ENCODE data around the gene TMEM235.

Gene TMEM235

GRCh38 chr17:78255029-78255656 is 23.7 kb downstream of the TMEM235 start:
- DNase-seq (ENCODE audit: low spot score): no peak

- peak; percentile 26 for DNase-seq (ENCODE audit: low spot score)
Measured at GRCh38 chr17:78255953-78256706, 24.7 kb downstream of the TMEM235 start.

GRCh38 chr17:78256707-78257591 is 25.5 kb downstream of the TMEM235 start:
- DNase-seq (ENCODE audit: low spot score): peak; percentile 63

- DNase-seq (ENCODE audit: low spot score): peak; percentile 58
Measured at GRCh38 chr17:78257810-78258322, 26.4 kb downstream of the TMEM235 start.

- DNase-seq (ENCODE audit: low spot score): peak; percentile 83
Measured at GRCh38 chr17:78258323-78259191, 27.1 kb downstream of the TMEM235 start.

GRCh38 chr17:78259192-78259554 is 27.7 kb downstream of the TMEM235 start:
- no peak for DNase-seq (ENCODE audit: low spot score)

- peak; percentile 72 for DNase-seq (ENCODE audit: low spot score)
Measured at GRCh38 chr17:78263063-78263735, 31.8 kb downstream of the TMEM235 start.

GRCh38 chr17:78263736-78264340 is 32.4 kb downstream of the TMEM235 start:
- no peak for DNase-seq (ENCODE audit: low spot score)

GRCh38 chr17:78264590-78264989 is 33.2 kb downstream of the TMEM235 start:
- no peak for DNase-seq (ENCODE audit: low spot score)

GRCh38 chr17:78265121-78265520 is 33.7 kb downstream of the TMEM235 start:
- DNase-seq (ENCODE audit: low spot score): no peak

- DNase-seq (ENCODE audit: low spot score): no peak
Measured at GRCh38 chr17:78266231-78266631, 34.8 kb downstream of the TMEM235 start.

- DNase-seq (ENCODE audit: low spot score): no peak
Measured at GRCh38 chr17:78266771-78267170, 35.3 kb downstream of the TMEM235 start.

GRCh38 chr17:78267253-78268073 is 36.0 kb downstream of the TMEM235 start:
- DNase-seq (ENCODE audit: low spot score): no peak

GRCh38 chr17:78268191-78268874 is 36.9 kb downstream of the TMEM235 start:
- DNase-seq (ENCODE audit: low spot score): no peak

GRCh38 chr17:78268951-78269905 is 37.8 kb downstream of the TMEM235 start:
- no peak for DNase-seq (ENCODE audit: low spot score)

GRCh38 chr17:78269955-78270381 is 38.5 kb downstream of the TMEM235 start:
- no peak for DNase-seq (ENCODE audit: low spot score)

GRCh38 chr17:78271419-78272170 is 40.2 kb downstream of the TMEM235 start:
- DNase-seq (ENCODE audit: low spot score): no peak
